GM20431 (cell line): ENCODE measurements around the gene GPR180.

Source experiments
- in situ Hi-C: fragments of 300-500 bp; cut with MseI, MboI; formaldehyde crosslinking; loops from one replicate; pipeline ENCODE4 v1.15.0; 2020; ENCODE audit warnings: low sequenced_read_pairs; ENCODE audit not compliant: unreplicated experiment

Gene GPR180

GRCh38 chr13:94601446-94602431 lies at the start of gene GPR180:
Gene GPR180, plus strand, starts transcription at chr13:94601857. Its CDS starts 71 bp downstream, at chr13:94601928.
- in situ Hi-C loops = loop anchor here (25.0 kb wide), 1 partner anchor 164 kb away; no protein-coding TSS in a partner anchor

- in situ Hi-C loops = no loop called here
Observed at GRCh38 chr13:94552095-94552494, 49.6 kb upstream of the GPR180 start.

GRCh38 chr13:94553766-94554165 lies 47.9 kb upstream of the GPR180 start:
- in situ Hi-C loops = no loop called here

- in situ Hi-C loops = no loop called here
Observed at GRCh38 chr13:94556041-94556440, 45.6 kb upstream of the GPR180 start.

GRCh38 chr13:94556621-94557020 lies 45.0 kb upstream of the GPR180 start:
- in situ Hi-C loops = no loop called here

- in situ Hi-C loops = no loop called here
Observed at GRCh38 chr13:94557684-94558235, 43.9 kb upstream of the GPR180 start.

- in situ Hi-C loops = no loop called here
Observed at GRCh38 chr13:94558716-94559115, 42.9 kb upstream of the GPR180 start.

- in situ Hi-C loops = no loop called here
Observed at GRCh38 chr13:94559222-94559795, 42.3 kb upstream of the GPR180 start.

GRCh38 chr13:94560116-94560515 lies 41.5 kb upstream of the GPR180 start:
- in situ Hi-C loops = no loop called here

GRCh38 chr13:94561126-94561525 lies 40.5 kb upstream of the GPR180 start:
- in situ Hi-C loops = no loop called here

GRCh38 chr13:94567581-94567980 lies 34.1 kb upstream of the GPR180 start:
- in situ Hi-C loops = no loop called here

GRCh38 chr13:94568443-94568842 lies 33.2 kb upstream of the GPR180 start:
- in situ Hi-C loops = no loop called here

- in situ Hi-C loops = no loop called here
Observed at GRCh38 chr13:94569615-94570014, 32.0 kb upstream of the GPR180 start.

- in situ Hi-C loops = no loop called here
Observed at GRCh38 chr13:94579063-94579462, 22.6 kb upstream of the GPR180 start.

- in situ Hi-C loops = no loop called here
Observed at GRCh38 chr13:94583926-94584325, 17.7 kb upstream of the GPR180 start.

- in situ Hi-C loops = no loop called here
Observed at GRCh38 chr13:94585543-94586101, 16.0 kb upstream of the GPR180 start.

- in situ Hi-C loops = no loop called here
Observed at GRCh38 chr13:94586371-94586770, 15.3 kb upstream of the GPR180 start.

GRCh38 chr13:94588541-94588940 lies 13.1 kb upstream of the GPR180 start:
- in situ Hi-C loops = no loop called here

GRCh38 chr13:94590744-94591143 lies 10.9 kb upstream of the GPR180 start:
- in situ Hi-C loops = no loop called here

- in situ Hi-C loops = no loop called here
Observed at GRCh38 chr13:94595001-94595949, 6.4 kb upstream of the GPR180 start.
